Measurements from ENCODE around the gene GPR173.

The GPR173 gene

DNA sequence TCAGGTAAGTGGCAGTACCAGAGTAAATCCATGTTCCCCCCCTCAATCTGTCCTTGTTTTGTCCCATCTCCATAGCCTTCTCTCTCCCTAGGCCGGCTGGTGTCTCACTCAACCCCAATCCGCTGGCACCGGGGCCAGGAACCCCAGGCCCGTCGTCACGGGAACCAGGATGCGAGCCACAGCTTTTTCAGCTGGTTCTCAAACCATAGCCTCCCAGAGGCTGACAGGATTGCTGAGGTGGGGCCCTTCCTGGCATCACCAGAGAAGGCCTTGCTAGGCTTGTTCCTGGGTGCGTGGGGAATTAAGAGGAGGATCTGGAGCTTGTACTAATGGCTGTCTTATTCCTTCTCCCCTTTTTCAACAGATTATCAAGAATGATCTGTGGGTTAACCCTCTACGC is 36.3 kb downstream of the GPR173 start:
- Histone ChIP-seq H2AFZ (ENCODE audit: low read depth, low read length) (no peak overlapping the region), H3K27me3 (ENCODE audit: low read depth, low read length) (no peaks in the 10 kb centered on the region), H3K4me1 (ENCODE audit: low read length) (peaks cover 11% of the 10 kb centered on the region), H3K9me3 (ENCODE audit: insufficient read depth, low read length) (no peaks in the 10 kb centered on the region), H3K27ac (ENCODE audit: low read length) (no peak overlapping the region), H3K9ac (ENCODE audit: low read length) (no peak overlapping the region), H3K4me3 (ENCODE audit: low read length) (no peak overlapping the region), H3K36me3 (replicated peaks; ENCODE audit: low read depth, low read length) (peaks cover 16% of the 10 kb centered on the region), H3K79me2 (ENCODE audit: low read length) (peaks cover 14% of the 10 kb centered on the region), H3K4me2 (ENCODE audit: low read length) (no peak overlapping the region), H4K20me1 (ENCODE audit: insufficient read depth, low read length) (no peaks in the 10 kb centered on the region)
- no peak for TF ChIP-seq EZH2phosphoT487 (IDR thresholded peaks at IDR 0.05; ENCODE audit: low read depth)

DNA sequence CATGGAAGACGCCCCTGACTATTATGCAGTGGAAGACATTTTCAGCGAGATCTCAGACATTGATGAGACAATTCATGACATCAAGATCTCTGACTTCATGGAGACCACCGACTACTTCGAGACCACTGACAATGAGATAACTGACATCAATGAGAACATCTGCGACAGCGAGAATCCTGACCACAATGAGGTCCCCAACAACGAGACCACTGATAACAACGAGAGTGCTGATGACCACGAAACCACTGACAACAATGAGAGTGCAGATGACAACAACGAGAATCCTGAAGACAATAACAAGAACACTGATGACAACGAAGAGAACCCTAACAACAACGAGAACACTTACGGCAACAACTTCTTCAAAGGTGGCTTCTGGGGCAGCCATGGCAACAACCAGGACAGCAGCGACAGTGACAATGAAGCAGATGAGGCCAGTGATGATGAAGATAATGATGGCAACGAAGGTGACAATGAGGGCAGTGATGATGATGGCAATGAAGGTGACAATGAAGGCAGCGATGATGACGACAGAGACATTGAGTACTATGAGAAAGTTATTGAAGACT is 37.2 kb downstream of the GPR173 start:
- Histone ChIP-seq H3K4me2 (ENCODE audit: low read length) (no peak overlapping the region), H2AFZ (ENCODE audit: low read depth, low read length) (no peak overlapping the region), H3K27ac (ENCODE audit: low read length) (no peak overlapping the region), H3K36me3 (replicated peaks; ENCODE audit: low read depth, low read length) (peaks cover 16% of the 10 kb centered on the region), H3K9ac (ENCODE audit: low read length) (no peak overlapping the region), H3K27me3 (ENCODE audit: low read depth, low read length) (no peaks in the 10 kb centered on the region), H3K4me3 (ENCODE audit: low read length) (no peak overlapping the region), H3K4me1 (ENCODE audit: low read length) (peaks cover 10% of the 10 kb centered on the region), H3K9me3 (ENCODE audit: insufficient read depth, low read length) (no peaks in the 10 kb centered on the region), H4K20me1 (ENCODE audit: insufficient read depth, low read length) (no peaks in the 10 kb centered on the region), H3K79me2 (ENCODE audit: low read length) (peaks cover 14% of the 10 kb centered on the region)
- TF ChIP-seq, protein P1, sequence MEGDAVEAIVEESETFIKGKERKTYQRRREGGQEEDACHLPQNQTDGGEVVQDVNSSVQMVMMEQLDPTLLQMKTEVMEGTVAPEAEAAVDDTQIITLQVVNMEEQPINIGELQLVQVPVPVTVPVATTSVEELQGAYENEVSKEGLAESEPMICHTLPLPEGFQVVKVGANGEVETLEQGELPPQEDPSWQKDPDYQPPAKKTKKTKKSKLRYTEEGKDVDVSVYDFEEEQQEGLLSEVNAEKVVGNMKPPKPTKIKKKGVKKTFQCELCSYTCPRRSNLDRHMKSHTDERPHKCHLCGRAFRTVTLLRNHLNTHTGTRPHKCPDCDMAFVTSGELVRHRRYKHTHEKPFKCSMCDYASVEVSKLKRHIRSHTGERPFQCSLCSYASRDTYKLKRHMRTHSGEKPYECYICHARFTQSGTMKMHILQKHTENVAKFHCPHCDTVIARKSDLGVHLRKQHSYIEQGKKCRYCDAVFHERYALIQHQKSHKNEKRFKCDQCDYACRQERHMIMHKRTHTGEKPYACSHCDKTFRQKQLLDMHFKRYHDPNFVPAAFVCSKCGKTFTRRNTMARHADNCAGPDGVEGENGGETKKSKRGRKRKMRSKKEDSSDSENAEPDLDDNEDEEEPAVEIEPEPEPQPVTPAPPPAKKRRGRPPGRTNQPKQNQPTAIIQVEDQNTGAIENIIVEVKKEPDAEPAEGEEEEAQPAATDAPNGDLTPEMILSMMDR (IDR thresholded peaks at IDR 0.05; ENCODE audit: low read depth, low read length): no peak
- no peak for TF ChIP-seq EZH2phosphoT487 (IDR thresholded peaks at IDR 0.05; ENCODE audit: low read depth)

DNA sequence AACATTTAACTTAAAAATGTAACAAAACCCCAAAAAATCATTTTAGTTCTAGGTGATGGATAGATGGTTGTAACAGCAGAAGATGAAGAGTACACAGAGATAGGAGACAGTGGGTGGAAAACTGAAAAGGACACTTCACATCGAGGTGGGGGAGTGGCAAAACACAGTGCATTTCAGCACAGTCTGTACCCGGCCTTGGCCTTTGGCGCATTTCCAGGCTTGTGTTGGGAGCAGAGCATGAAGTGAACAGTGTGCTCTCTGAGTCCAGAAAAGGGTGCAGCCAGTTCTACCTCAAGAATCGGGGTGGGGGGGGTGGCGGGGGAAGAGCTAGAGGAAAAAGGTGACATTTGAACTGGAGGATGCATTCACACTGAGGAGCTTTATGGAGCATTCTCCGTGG is 37.9 kb downstream of the GPR173 start:
- H3K79me2 ChIP-seq (ENCODE audit: low read length): peaks cover 14% of the 10 kb centered on the region
- no peak overlapping the region for H3K4me3 ChIP-seq (ENCODE audit: low read length)
- no peaks in the 10 kb centered on the region for H3K9me3 ChIP-seq (ENCODE audit: insufficient read depth, low read length)
- H3K36me3 ChIP-seq (replicated peaks; ENCODE audit: low read depth, low read length): peaks cover 16% of the 10 kb centered on the region
- no peak overlapping the region for H3K4me2 ChIP-seq (ENCODE audit: low read length)
- H4K20me1 ChIP-seq (ENCODE audit: insufficient read depth, low read length): no peaks in the 10 kb centered on the region
- H3K27ac ChIP-seq (ENCODE audit: low read length): no peak overlapping the region
- TF ChIP-seq, protein P1 (IDR thresholded peaks at IDR 0.05; ENCODE audit: low read depth, low read length): no peak
- no peak for TF ChIP-seq EZH2phosphoT487 (IDR thresholded peaks at IDR 0.05; ENCODE audit: low read depth)
- no peaks in the 10 kb centered on the region for H3K27me3 ChIP-seq (ENCODE audit: low read depth, low read length)
- no peak overlapping the region for H3K9ac ChIP-seq (ENCODE audit: low read length)
- no peak overlapping the region for H2AFZ ChIP-seq (ENCODE audit: low read depth, low read length)
- H3K4me1 ChIP-seq (ENCODE audit: low read length): peaks cover 6% of the 10 kb centered on the region

DNA sequence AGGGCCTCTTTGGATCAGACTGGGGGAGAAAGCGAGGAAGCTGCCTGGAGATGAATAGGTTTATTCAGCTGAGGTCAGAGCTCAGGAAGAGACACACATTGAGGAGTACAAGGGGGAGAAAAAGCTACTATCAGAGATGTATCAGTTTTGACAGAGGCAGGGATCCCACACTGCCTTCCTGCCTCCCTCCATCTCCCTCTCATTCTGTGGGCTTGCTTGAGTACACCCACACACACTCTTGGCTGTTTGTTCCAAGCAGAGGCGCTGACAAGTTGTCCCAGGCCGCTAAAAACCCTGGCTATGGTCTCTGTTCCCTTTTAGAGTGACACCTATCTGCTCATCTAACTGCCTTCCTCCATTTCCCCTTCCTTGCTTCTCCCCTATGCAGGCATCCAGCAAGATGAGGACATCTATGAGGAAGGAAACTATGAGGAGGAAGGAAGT is 38.8 kb downstream of the GPR173 start:
- H4K20me1 ChIP-seq (ENCODE audit: insufficient read depth, low read length): no peaks in the 10 kb centered on the region
- H3K27me3 ChIP-seq (ENCODE audit: low read depth, low read length): no peaks in the 10 kb centered on the region
- H3K9ac ChIP-seq (ENCODE audit: low read length): no peak overlapping the region
- H3K27ac ChIP-seq (ENCODE audit: low read length): no peak overlapping the region
- no peak overlapping the region for H2AFZ ChIP-seq (ENCODE audit: low read depth, low read length)
- no peak overlapping the region for H3K4me3 ChIP-seq (ENCODE audit: low read length)
- H3K4me2 ChIP-seq (ENCODE audit: low read length): no peak overlapping the region
- peaks cover 16% of the 10 kb centered on the region for H3K36me3 ChIP-seq (replicated peaks; ENCODE audit: low read depth, low read length)
- no peak for TF ChIP-seq EZH2phosphoT487 (IDR thresholded peaks at IDR 0.05; ENCODE audit: low read depth)
- TF ChIP-seq, protein P1 (IDR thresholded peaks at IDR 0.05; ENCODE audit: low read depth, low read length): no peak
- no peaks in the 10 kb centered on the region for H3K9me3 ChIP-seq (ENCODE audit: insufficient read depth, low read length)
- peaks cover 14% of the 10 kb centered on the region for H3K79me2 ChIP-seq (ENCODE audit: low read length)
- H3K4me1 ChIP-seq (ENCODE audit: low read length): peaks cover 6% of the 10 kb centered on the region
